ENCODE measurements around the gene CCDC181.
A peak's percentile ranks its signal among the peaks of the same experiment; 100 is the strongest.

Gene CCDC181

DNA sequence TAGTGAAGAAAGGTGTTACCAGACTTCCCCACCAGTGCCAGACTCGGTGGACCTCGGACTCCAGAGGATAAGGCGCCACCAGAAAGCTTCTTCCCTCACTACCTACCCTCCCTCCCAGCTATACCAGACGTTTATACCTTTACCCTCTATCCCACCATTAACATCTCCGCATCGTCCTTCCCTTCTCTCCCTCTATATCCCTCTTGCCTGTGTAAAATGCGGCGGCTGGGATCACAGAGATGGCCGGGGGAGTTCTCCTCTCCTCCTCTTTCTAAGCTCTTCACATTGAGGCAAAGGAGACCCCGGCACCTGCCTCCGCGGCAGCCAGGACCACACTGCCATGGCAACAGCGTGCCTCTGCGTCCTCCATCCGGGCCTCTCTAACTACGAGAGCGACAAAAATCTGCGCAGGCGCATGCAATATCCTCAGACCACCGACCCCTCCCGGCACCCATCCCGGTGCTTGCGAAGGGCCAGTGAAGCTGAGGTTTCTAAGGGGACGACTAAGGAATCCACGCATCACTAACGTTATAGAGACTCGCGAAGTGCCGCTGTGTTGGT is at the start of gene CCDC181:
Gene CCDC181, minus strand, starts transcription at position 394 of the 561 bp plus-strand sequence. CDS start 2,547 bp downstream, outside the sequence.
- Histone ChIP-seq H3K4me3 (ENCODE audit: low read length) (peak within 1 kb of the TSS; percentile 68), H3K4me1 (ENCODE audit: control insufficient read depth, low read depth, low read length) (peaks cover 6% of the 10 kb centered on the region), H3K27ac (ENCODE audit: low read length) (no peak within 1 kb of the TSS), H3K27me3 (ENCODE audit: control insufficient read depth, insufficient read depth, low read length) (peaks cover 20% of the 10 kb centered on the region), H3K36me3 (ENCODE audit: control insufficient read depth, low read depth, low read length) (no peaks in the 10 kb centered on the region), H3K9ac (ENCODE audit: low read length) (peak within 1 kb of the TSS; percentile 37), H3K9me3 (ENCODE audit: control insufficient read depth, low read depth, low read length) (no peaks in the 10 kb centered on the region)

DNA sequence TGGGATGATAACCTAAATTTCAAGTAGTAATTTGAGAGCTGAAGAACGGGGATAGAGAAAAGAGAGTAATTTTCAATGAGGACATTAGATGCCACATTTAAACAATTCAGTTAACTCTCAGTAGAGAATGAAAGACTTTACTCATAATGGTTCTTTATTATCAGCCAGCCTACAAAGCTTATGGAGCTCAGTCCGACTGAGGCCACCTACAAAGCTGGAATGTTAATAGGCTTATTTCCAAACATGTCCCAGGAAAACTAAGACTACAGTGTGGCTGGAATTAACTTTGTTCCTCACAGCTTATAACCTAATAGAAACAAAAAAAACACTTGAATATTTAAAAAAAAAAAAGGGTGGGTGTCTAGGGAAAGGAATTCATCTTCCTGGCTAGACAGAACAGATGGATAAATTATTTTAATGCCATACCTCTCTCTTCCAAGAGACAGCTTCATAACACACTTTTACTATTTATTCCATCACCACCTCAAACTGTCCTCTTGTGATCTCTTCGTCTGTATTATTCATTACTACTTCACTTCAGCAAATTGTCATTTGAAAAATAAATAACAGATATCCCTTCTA is 48.6 kb upstream of the CCDC181 start:
- Histone ChIP-seq H3K27ac (ENCODE audit: low read length) (no peak overlapping the region), H3K4me3 (ENCODE audit: low read length) (no peak overlapping the region), H3K9me3 (ENCODE audit: control insufficient read depth, low read depth, low read length) (no peaks in the 10 kb centered on the region), H3K9ac (ENCODE audit: low read length) (no peak overlapping the region), H3K36me3 (ENCODE audit: control insufficient read depth, low read depth, low read length) (peaks cover 7% of the 10 kb centered on the region), H3K27me3 (ENCODE audit: control insufficient read depth, insufficient read depth, low read length) (no peaks in the 10 kb centered on the region), H3K4me1 (ENCODE audit: control insufficient read depth, low read depth, low read length) (peaks cover 19% of the 10 kb centered on the region)

- Histone ChIP-seq H3K36me3 (ENCODE audit: control insufficient read depth, low read depth, low read length) (peaks cover 7% of the 10 kb centered on the region), H3K27ac (ENCODE audit: low read length) (no peak overlapping the region), H3K9me3 (ENCODE audit: control insufficient read depth, low read depth, low read length) (no peaks in the 10 kb centered on the region)
Measured at GRCh38 chr1:169474302-169474995, 47.2 kb upstream of the CCDC181 start.

GRCh38 chr1:169473347-169473746 is 46.1 kb upstream of the CCDC181 start:
- Histone ChIP-seq H3K27ac (ENCODE audit: low read length) (no peak overlapping the region), H3K9ac (ENCODE audit: low read length) (no peak overlapping the region), H3K4me3 (ENCODE audit: low read length) (no peak overlapping the region), H3K4me1 (ENCODE audit: control insufficient read depth, low read depth, low read length) (no peaks in the 10 kb centered on the region), H3K27me3 (ENCODE audit: control insufficient read depth, insufficient read depth, low read length) (no peaks in the 10 kb centered on the region), H3K9me3 (ENCODE audit: control insufficient read depth, low read depth, low read length) (no peaks in the 10 kb centered on the region), H3K36me3 (ENCODE audit: control insufficient read depth, low read depth, low read length) (peaks cover 9% of the 10 kb centered on the region)

More at GRCh38 chr1:169474302-169474995, 47.2 kb upstream of the CCDC181 start:
- Histone ChIP-seq H3K9ac (ENCODE audit: low read length) (no peak overlapping the region), H3K4me3 (ENCODE audit: low read length) (no peak overlapping the region), H3K27me3 (ENCODE audit: control insufficient read depth, insufficient read depth, low read length) (no peaks in the 10 kb centered on the region), H3K4me1 (ENCODE audit: control insufficient read depth, low read depth, low read length) (peaks cover 7% of the 10 kb centered on the region)

- Histone ChIP-seq H3K9me3 (ENCODE audit: control insufficient read depth, low read depth, low read length) (no peaks in the 10 kb centered on the region), H3K36me3 (ENCODE audit: control insufficient read depth, low read depth, low read length) (peaks cover 13% of the 10 kb centered on the region), H3K4me3 (ENCODE audit: low read length) (no peak overlapping the region)
Measured at GRCh38 chr1:169472738-169473137, 45.5 kb upstream of the CCDC181 start.

GRCh38 chr1:169468982-169469381 is 41.7 kb upstream of the CCDC181 start:
- H3K36me3 ChIP-seq (ENCODE audit: control insufficient read depth, low read depth, low read length): peaks cover 17% of the 10 kb centered on the region
- H3K9ac ChIP-seq (ENCODE audit: low read length): no peak overlapping the region
- no peak overlapping the region for H3K4me3 ChIP-seq (ENCODE audit: low read length)
- H3K4me1 ChIP-seq (ENCODE audit: control insufficient read depth, low read depth, low read length): no peaks in the 10 kb centered on the region
- no peak overlapping the region for H3K27ac ChIP-seq (ENCODE audit: low read length)
- H3K9me3 ChIP-seq (ENCODE audit: control insufficient read depth, low read depth, low read length): no peaks in the 10 kb centered on the region
- H3K27me3 ChIP-seq (ENCODE audit: control insufficient read depth, insufficient read depth, low read length): no peaks in the 10 kb centered on the region

More at GRCh38 chr1:169472738-169473137, 45.5 kb upstream of the CCDC181 start:
- no peaks in the 10 kb centered on the region for H3K27me3 ChIP-seq (ENCODE audit: control insufficient read depth, insufficient read depth, low read length)
- no peak overlapping the region for H3K9ac ChIP-seq (ENCODE audit: low read length)
- H3K27ac ChIP-seq (ENCODE audit: low read length): no peak overlapping the region
- H3K4me1 ChIP-seq (ENCODE audit: control insufficient read depth, low read depth, low read length): no peaks in the 10 kb centered on the region

DNA sequence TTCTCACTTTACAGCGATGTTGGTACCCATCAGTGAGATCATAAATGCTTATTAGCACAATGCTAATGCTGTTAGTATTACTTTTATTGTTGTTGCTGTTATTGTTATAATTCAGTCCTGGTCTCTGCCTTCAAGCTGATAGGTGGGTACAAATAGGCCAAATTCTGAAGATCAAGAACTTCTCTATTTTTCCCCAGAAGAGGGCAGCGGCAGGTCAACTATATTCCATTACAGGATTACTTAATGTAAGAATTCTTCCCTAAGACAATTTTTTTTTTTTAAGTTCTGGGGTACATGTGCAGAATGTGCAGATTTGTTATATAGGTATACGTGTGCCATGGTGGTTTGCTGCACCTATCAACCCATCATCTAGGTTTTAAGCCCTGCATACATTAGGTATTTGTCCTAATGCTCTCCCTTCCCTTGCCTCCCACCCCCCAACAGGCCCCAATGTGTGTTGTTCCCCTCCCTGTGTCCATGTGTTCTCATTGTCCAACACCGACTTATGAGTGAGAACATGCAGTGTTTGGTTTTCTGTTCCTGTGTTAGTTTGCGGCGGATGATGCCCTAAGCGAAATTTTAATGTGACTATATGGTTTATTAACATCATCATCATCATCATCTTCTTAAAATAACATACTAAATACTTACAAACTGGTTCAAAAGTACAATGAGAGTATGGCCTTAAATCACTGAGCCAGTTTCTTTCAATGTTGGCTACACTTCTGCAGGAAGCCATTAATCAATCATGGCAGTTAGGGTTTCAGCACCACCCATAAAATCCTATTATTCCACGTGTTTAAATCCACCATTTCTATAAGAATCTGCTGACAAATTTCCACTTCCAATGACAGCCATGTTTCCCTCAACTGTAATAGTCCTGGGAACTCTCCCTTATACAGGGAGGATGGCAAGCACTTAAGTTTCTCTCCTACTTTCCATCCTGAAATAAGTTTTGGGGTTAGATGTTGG is 39.3 kb upstream of the CCDC181 start:
- Histone ChIP-seq H3K9me3 (ENCODE audit: control insufficient read depth, low read depth, low read length) (no peaks in the 10 kb centered on the region), H3K27me3 (ENCODE audit: control insufficient read depth, insufficient read depth, low read length) (no peaks in the 10 kb centered on the region), H3K4me3 (ENCODE audit: low read length) (no peak overlapping the region), H3K36me3 (ENCODE audit: control insufficient read depth, low read depth, low read length) (peaks cover 17% of the 10 kb centered on the region), H3K9ac (ENCODE audit: low read length) (no peak overlapping the region), H3K27ac (ENCODE audit: low read length) (no peak overlapping the region), H3K4me1 (ENCODE audit: control insufficient read depth, low read depth, low read length) (no peaks in the 10 kb centered on the region)

GRCh38 chr1:169465281-169465680 is 38.0 kb upstream of the CCDC181 start:
- Histone ChIP-seq H3K27ac (ENCODE audit: low read length) (no peak overlapping the region), H3K4me3 (ENCODE audit: low read length) (no peak overlapping the region), H3K9me3 (ENCODE audit: control insufficient read depth, low read depth, low read length) (no peaks in the 10 kb centered on the region), H3K27me3 (ENCODE audit: control insufficient read depth, insufficient read depth, low read length) (no peaks in the 10 kb centered on the region), H3K36me3 (ENCODE audit: control insufficient read depth, low read depth, low read length) (peaks cover 17% of the 10 kb centered on the region), H3K4me1 (ENCODE audit: control insufficient read depth, low read depth, low read length) (no peaks in the 10 kb centered on the region), H3K9ac (ENCODE audit: low read length) (no peak overlapping the region)

DNA sequence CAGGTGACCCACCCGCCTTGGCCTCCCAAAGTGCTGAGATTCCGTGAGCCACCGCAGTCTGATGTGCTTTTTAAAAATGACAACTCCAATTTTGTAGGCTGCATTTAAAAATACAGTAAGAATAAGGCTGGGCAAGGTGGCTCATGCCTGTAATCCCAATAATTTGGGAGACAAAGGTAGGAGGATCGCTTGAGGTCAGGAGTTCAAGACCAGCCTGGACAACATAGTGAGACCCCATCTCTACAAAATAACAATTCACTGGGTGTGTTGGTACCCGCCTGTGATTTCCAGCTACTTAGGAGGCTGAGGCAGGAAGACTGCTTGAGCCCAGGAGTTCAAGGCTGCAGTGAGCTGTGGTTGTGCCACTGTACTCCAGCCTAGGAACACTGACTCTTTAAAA is 35.1 kb upstream of the CCDC181 start:
- H3K27ac ChIP-seq (ENCODE audit: low read length): no peak overlapping the region
- H3K4me1 ChIP-seq (ENCODE audit: control insufficient read depth, low read depth, low read length): no peaks in the 10 kb centered on the region
- peaks cover 7% of the 10 kb centered on the region for H3K36me3 ChIP-seq (ENCODE audit: control insufficient read depth, low read depth, low read length)
- H3K9ac ChIP-seq (ENCODE audit: low read length): no peak overlapping the region
- no peaks in the 10 kb centered on the region for H3K27me3 ChIP-seq (ENCODE audit: control insufficient read depth, insufficient read depth, low read length)
- no peak overlapping the region for H3K4me3 ChIP-seq (ENCODE audit: low read length)
- H3K9me3 ChIP-seq (ENCODE audit: control insufficient read depth, low read depth, low read length): no peaks in the 10 kb centered on the region

DNA sequence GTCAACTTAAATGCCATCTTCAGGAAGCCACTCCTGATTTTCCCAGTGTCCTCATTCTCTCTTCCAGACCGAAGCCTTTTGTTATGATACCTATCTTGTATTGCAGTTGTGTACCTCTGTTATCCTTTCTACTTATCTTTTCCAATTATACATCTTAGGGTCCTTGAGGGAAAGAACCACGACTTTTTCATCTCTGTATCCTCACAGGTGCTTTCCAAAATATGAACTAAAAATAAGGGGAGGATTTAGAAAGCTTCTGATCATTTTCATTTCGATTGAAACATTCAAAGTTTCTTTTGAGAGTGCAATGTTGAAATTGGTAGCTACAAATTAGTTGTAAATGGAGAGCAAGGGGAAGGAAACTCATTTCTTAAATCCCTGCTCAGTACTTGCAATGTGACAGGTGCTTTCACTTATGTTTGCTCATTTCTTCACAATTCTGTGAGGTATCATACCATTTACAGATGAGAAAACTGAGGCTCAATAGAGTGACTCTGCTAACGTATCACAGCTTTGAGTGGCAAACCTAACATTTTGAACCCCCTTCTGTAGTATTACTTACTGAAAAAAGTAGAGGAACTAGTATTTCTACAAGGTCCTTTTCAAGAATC is 34.2 kb upstream of the CCDC181 start:
- H3K9me3 ChIP-seq (ENCODE audit: control insufficient read depth, low read depth, low read length): no peaks in the 10 kb centered on the region
- no peak overlapping the region for H3K9ac ChIP-seq (ENCODE audit: low read length)
- H3K4me1 ChIP-seq (ENCODE audit: control insufficient read depth, low read depth, low read length): no peaks in the 10 kb centered on the region
- H3K4me3 ChIP-seq (ENCODE audit: low read length): no peak overlapping the region
- H3K36me3 ChIP-seq (ENCODE audit: control insufficient read depth, low read depth, low read length): peaks cover 6% of the 10 kb centered on the region
- H3K27ac ChIP-seq (ENCODE audit: low read length): no peak overlapping the region
- H3K27me3 ChIP-seq (ENCODE audit: control insufficient read depth, insufficient read depth, low read length): no peaks in the 10 kb centered on the region

Data from iPS-18a (cell line).